ENCODE measurements around the gene CPA1. TPM values are rescaled to one million over a fixed set of nuclear protein-coding genes. Genes with fewer than 3 reads are reported as not detected.

Gene CPA1
- total RNA-seq, 1 donor from 2014 or later, result not detected

Other genes starting within 250 kb of the CPA1 start
- gene TMEM209, start 175.1 kb upstream of the CPA1 start, total RNA-seq, result 8.5 TPM
- gene SSMEM1, start 172.6 kb upstream of the CPA1 start, total RNA-seq, result not detected
- gene CPA2, start 113.6 kb upstream of the CPA1 start, total RNA-seq, result not detected
- 0.16 TPM for gene CPA4, start 87.3 kb upstream of the CPA1 start, total RNA-seq
- not detected for gene CPA5, start 35.7 kb upstream of the CPA1 start, total RNA-seq
- 4.6 TPM for gene CEP41, start 60.5 kb downstream of the CPA1 start, total RNA-seq
- gene MEST, start 111.6 kb downstream of the CPA1 start, total RNA-seq, result 6.1 TPM

Data from cardiac septum (tissue), 1 donor.